Neutrophil (primary cell): ENCODE results near the gene QKI.

Experiments
- H3K27ac ChIP-seq: fragments of 200-600 bp; sonication (generic); 2 replicates; pipeline ENCODE4 v1.5.1; 2016; ENCODE audit warnings: mild to moderate bottlenecking, moderate library complexity
- H3K27me3 ChIP-seq: fragments of 200-600 bp; sonication (generic); 2 replicates; pipeline ENCODE4 v1.6.0; 2016; ENCODE audit warnings: mild to moderate bottlenecking
- H3K36me3 ChIP-seq: fragments of 200-600 bp; sonication (generic); 2 replicates; pipeline ENCODE4 v1.5.1; 2017
- H3K4me1 ChIP-seq, 2 experiments: fragments of 200-600 bp in 1 of 2; sonication (generic) in 1 of 2; 1 replicate in 1 of 2; 2 replicates in 1 of 2; pipeline versions ENCODE4 v1.5.1 to v1.6.1; 2013 to 2016; ENCODE audit warnings: low read depth in 1 of 2, low read length in 1 of 2, mild to moderate bottlenecking in 1 of 2, moderate library complexity in 1 of 2; ENCODE audit not compliant: control insufficient read depth in 1 of 2, insufficient read depth in 1 of 2
- H3K4me3 ChIP-seq, 2 experiments: fragments of 200-600 bp in 1 of 2; sonication (generic) in 1 of 2; 1 replicate in 1 of 2; 2 replicates in 1 of 2; pipeline ENCODE4 v1.5.1; 2013 to 2016; ENCODE audit warnings: low read depth in 1 of 2, low read length in 1 of 2, mild to moderate bottlenecking in 1 of 2, moderate library complexity in 1 of 2
- H3K9me3 ChIP-seq: fragments of 200-600 bp; sonication (generic); 2 replicates; pipeline ENCODE4 v1.5.1; 2016
- TF ChIP-seq, protein P1 (sequence below): fragments of 200-600 bp; sonication (generic); IDR thresholded peaks from 2 replicates; pipeline ENCODE4 v1.5.1; 2016; ENCODE audit warnings: antibody characterized with exemption

Gene QKI

DNA sequence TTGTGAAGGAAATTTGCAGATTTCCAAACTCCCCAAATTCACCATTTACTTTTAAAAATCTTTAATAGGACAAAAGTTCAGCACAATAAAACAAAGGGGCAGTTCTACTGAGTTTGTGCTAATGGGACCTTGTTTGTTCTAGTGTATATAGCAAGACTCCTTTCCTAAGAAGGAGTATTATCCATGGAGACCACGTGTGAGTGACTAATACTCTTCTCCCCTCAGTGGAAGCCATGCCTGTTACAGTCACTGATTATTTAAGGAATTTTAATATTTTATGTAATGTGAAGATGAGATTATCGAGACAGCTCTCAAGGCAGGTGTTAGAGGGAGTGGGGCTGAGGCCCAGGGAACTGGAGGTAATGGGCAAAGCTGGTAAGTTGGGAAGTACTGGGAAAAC is 16.4 kb upstream of the QKI start:
- Histone ChIP-seq H3K4me3 (no peak overlapping the region), H3K4me1 (peaks cover 14 to 18% of the 10 kb centered on the region in 2 experiments), H3K9me3 (no peaks in the 10 kb centered on the region), H3K27me3 (no peaks in the 10 kb centered on the region), H3K27ac (no peak overlapping the region), H3K36me3 (no peaks in the 10 kb centered on the region)
- TF ChIP-seq, protein P1, sequence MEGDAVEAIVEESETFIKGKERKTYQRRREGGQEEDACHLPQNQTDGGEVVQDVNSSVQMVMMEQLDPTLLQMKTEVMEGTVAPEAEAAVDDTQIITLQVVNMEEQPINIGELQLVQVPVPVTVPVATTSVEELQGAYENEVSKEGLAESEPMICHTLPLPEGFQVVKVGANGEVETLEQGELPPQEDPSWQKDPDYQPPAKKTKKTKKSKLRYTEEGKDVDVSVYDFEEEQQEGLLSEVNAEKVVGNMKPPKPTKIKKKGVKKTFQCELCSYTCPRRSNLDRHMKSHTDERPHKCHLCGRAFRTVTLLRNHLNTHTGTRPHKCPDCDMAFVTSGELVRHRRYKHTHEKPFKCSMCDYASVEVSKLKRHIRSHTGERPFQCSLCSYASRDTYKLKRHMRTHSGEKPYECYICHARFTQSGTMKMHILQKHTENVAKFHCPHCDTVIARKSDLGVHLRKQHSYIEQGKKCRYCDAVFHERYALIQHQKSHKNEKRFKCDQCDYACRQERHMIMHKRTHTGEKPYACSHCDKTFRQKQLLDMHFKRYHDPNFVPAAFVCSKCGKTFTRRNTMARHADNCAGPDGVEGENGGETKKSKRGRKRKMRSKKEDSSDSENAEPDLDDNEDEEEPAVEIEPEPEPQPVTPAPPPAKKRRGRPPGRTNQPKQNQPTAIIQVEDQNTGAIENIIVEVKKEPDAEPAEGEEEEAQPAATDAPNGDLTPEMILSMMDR: no peak

DNA sequence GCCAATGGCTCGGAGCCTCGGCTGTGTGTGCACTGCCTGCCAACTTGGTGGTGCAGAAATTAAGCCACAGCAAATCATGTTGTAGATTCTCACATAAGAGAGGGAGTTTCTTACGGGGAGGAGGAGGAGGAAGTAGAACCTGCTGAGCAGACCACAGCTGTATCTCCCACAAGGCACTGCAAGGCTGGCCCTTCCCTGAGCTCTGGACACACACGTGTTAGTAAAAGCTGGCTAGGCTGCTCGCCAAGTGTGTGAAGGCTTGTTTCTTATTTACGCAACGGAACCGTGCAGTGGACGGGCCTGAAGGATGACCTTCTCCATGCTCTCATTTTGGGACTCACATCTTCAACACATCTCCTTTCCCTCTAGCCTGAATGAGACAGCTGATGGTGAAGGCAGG is 15.7 kb upstream of the QKI start:
- peaks cover 21 to 23% of the 10 kb centered on the region in 2 experiments for H3K4me1 ChIP-seq
- H3K27me3 ChIP-seq: no peaks in the 10 kb centered on the region
- no peak overlapping the region for H3K4me3 ChIP-seq
- no peak overlapping the region for H3K27ac ChIP-seq
- H3K36me3 ChIP-seq: no peaks in the 10 kb centered on the region
- TF ChIP-seq, protein P1: no peak
- no peaks in the 10 kb centered on the region for H3K9me3 ChIP-seq

DNA sequence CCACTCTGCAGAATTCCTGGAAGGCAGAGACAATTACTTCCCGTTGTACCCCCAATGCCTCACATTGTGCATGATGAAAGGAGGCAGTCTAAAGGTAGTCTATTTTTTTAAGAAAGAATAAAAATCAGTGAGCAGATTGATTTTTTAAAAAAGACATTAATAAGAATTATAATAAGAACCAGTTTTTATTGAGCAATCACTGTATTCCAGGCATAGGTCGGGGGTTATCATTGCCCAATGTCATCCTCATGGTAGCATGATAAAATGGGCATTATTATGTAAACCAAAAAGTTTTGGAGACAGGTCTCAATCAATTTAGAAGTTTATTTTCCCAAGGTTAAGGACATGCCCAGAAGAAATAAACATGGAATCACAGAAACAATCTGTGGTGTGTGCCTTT is 14.0 kb upstream of the QKI start:
- H3K27ac ChIP-seq: no peak overlapping the region
- TF ChIP-seq, protein P1: no peak
- peaks cover 38 to 40% of the 10 kb centered on the region in 2 experiments for H3K4me1 ChIP-seq
- H3K27me3 ChIP-seq: no peaks in the 10 kb centered on the region
- H3K4me3 ChIP-seq: no peak overlapping the region
- H3K9me3 ChIP-seq: no peaks in the 10 kb centered on the region
- no peaks in the 10 kb centered on the region for H3K36me3 ChIP-seq

DNA sequence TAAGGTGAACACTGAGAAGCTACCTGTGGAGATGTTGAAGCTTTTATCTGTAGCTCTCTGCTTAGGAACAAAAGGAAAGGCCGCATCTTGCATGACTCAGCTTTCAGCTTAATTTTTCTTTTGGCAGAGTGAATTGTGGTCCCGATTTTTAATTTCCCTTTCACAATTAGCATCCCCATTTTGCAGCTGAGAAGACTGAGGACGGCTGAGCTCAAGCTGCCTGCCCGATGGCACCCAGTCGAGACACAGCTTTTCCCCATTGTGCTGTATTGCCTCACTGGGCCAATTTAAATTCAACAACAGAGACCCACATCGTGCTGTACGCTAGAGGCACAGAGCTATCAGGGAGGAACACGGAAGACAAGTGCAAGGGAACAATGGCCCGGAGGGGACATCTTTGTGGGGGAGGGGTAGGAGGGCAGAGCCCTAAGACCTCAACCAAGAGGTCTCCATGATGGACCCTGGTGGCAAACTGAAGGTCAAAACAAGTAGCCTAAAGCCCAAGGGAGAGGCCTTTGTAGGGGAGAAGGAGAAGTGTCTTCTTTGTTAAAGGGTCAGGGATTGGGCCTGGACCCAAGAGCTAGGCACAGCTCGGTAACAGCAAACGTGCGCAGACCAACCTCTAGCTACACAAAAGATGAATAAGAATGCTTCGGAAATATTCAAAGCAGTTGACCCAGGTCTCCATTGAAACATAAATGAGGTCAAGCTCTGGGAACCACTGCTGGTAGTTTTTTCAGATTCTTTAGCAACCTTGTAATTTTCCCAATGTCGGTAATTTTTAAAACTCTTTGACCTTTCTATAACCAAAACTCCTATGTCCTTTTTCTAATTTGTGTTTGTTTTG is 13.3 kb upstream of the QKI start:
- Histone ChIP-seq H3K36me3 (no peaks in the 10 kb centered on the region), H3K4me3 (no peak overlapping the region), H3K27me3 (no peaks in the 10 kb centered on the region), H3K9me3 (no peaks in the 10 kb centered on the region), H3K4me1 (peaks cover 45% of the 10 kb centered on the region in 2 experiments), H3K27ac (no peak overlapping the region)
- TF ChIP-seq, protein P1: no peak

DNA sequence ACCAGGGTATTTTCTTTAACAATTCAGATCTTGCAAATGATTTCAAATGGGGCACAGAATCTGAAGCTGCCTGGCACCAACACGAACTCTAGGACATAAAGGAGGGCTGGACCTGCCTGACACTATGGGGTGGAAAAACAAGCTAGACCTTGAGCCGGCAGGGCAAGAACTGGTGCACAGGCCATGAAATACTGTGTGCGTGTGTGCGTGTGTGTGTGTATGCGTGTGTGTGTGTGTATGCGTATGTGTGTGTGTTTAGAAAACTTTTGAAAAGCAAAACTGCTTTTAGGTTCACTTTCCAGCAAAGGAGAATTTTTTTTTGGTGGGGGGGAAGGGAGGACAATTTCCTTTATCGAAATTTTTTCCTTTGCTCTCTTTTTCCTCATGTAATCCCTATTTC is 11.9 kb upstream of the QKI start:
- TF ChIP-seq, protein P1: no peak
- Histone ChIP-seq H3K9me3 (no peaks in the 10 kb centered on the region), H3K36me3 (no peaks in the 10 kb centered on the region), H3K4me1 (peaks cover 44 to 50% of the 10 kb centered on the region in 2 experiments), H3K27me3 (no peaks in the 10 kb centered on the region), H3K27ac (no peak overlapping the region), H3K4me3 (no peak overlapping the region)
